GM12878 (cell line): ENCODE results near the gene JDP2. TPM values are rescaled to one million over a fixed set of nuclear protein-coding genes. Genes with fewer than 3 reads are reported as not detected.
A peak's percentile ranks its signal among the peaks of the same experiment; 100 is the strongest.

Source experiments
- ATAC-seq: fragments of 200-7000 bp; cut with Tn5 transposase; 3 replicates; pipeline ENCODE4 v1.9.1; 2020; ENCODE audit warnings: mild to moderate bottlenecking, moderate library complexity
- BruUV-seq: library from RNA; stranded (reverse); fragments of 400-500 nt; replicated peaks from 2 replicates; lab custom pipeline; 2021; lab: Mats Ljungman, UMichigan
- CTCF ChIA-PET: fragments of 300-600 bp; sonication (Branson Sonifier 250); formaldehyde crosslinking; extraction: SDS; loops from one replicate; lab custom pipeline; 2021; ENCODE audit warnings: inconsistent platforms; lab: Yijun Ruan, JAX
- POLR2A ChIA-PET: fragments of 350-600 bp; formaldehyde crosslinking; extraction: SDS; loops from one replicate; lab custom pipeline; 2021; ENCODE audit warnings: inconsistent platforms; lab: Charles Lee
- RAD21 ChIA-PET: fragments of 300-600 bp; sonication (Branson Sonifier 250); formaldehyde crosslinking; loops from one replicate; lab custom pipeline; 2023; ENCODE audit warnings: antibody characterized with exemption; ENCODE audit not compliant: unreplicated experiment; lab: Charles Lee
- SMC1A ChIA-PET: fragments of 300-600 bp; sonication (Branson Sonifier 250); formaldehyde crosslinking; loops from one replicate; lab custom pipeline; 2023; ENCODE audit not compliant: unreplicated experiment, uncharacterized antibody; lab: Charles Lee
- DNase-seq: peaks from one replicate; pipeline ENCODE4 v3.0.0-alpha.2; 2011; ENCODE audit warnings: low read depth, low spot score
- FAIRE-seq: peaks from 3 replicates; lab custom pipeline; 2011; peaks lifted over from hg19 to GRCh38; lab: Jason Lieb, UNC
- H2AFZ ChIP-seq: 2 replicates; pipeline ENCODE4 v1.6.0; 2011; ENCODE audit warnings: low read depth, low read length, control low read depth; ENCODE audit not compliant: control insufficient read depth
- H3K27ac ChIP-seq: 2 replicates; pipeline ENCODE4 v1.5.1; 2011; ENCODE audit warnings: control low read depth; ENCODE audit not compliant: control insufficient read depth, insufficient read depth
- H3K27me3 ChIP-seq, 2 experiments: replicated peaks in 1 of 2; 2 replicates each; pipeline versions ENCODE4 v1.6.0 to v1.6.1; 2011; ENCODE audit warnings: low read length in 1 of 2; ENCODE audit not compliant: control insufficient read depth in 2 of 2, insufficient read depth in 2 of 2
- H3K36me3 ChIP-seq, 2 experiments: 2 replicates each; pipeline ENCODE4 v1.5.1; 2011; ENCODE audit warnings: low read length in 1 of 2; ENCODE audit not compliant: control insufficient read depth in 2 of 2, insufficient read depth in 2 of 2
- H3K4me1 ChIP-seq: 2 replicates; pipeline ENCODE4 v1.6.1; 2011; ENCODE audit warnings: mild to moderate bottlenecking, low read length, moderate library complexity, mixed read lengths; ENCODE audit not compliant: control insufficient read depth, insufficient read depth
- H3K4me2 ChIP-seq: 2 replicates; pipeline ENCODE4 v1.6.0; 2011; ENCODE audit warnings: control low read depth; ENCODE audit not compliant: control insufficient read depth, insufficient read depth
- H3K4me3 ChIP-seq: fragments of 200-600 bp; sonication (generic); 2 replicates; pipeline ENCODE4 v1.5.1; 2016
- H3K79me2 ChIP-seq: 2 replicates; pipeline ENCODE4 v1.6.0; 2011; ENCODE audit warnings: low read length; ENCODE audit not compliant: control insufficient read depth, insufficient read depth
- H3K9ac ChIP-seq: 2 replicates; pipeline ENCODE4 v1.8.0; 2011; ENCODE audit warnings: low read length, control low read depth, mixed read lengths; ENCODE audit not compliant: control insufficient read depth, insufficient read depth
- H3K9me3 ChIP-seq: replicated peaks from 3 replicates; pipeline ENCODE4 v1.5.1; 2011; ENCODE audit warnings: mild to moderate bottlenecking, low read length; ENCODE audit not compliant: control insufficient read depth, insufficient read depth
- H4K20me1 ChIP-seq: 2 replicates; pipeline ENCODE4 v1.6.0; 2011; ENCODE audit not compliant: control insufficient read depth, insufficient read depth
- CBFB ChIP-seq: IDR thresholded peaks from 2 replicates; pipeline ENCODE4 v1.6.1; 2016; ENCODE audit warnings: antibody characterized with exemption, low read depth
- CBX5 ChIP-seq: sonication (generic); IDR thresholded peaks from 2 replicates; pipeline ENCODE4 v1.6.1; 2016; ENCODE audit warnings: low read depth, moderate library complexity, mild to moderate bottlenecking, inconsistent platforms
- EED ChIP-seq: sonication (generic); IDR thresholded peaks from 2 replicates; pipeline ENCODE4 v1.6.1; 2016; ENCODE audit warnings: antibody characterized with exemption, low read depth
- NBN ChIP-seq: fragments of 450-650 bp; IDR thresholded peaks from 2 replicates; pipeline ENCODE4 v1.6.1; 2016
- NR2C1 ChIP-seq: fragments of 450-650 bp; IDR thresholded peaks from 2 replicates; pipeline ENCODE4 v1.6.1; 2017; ENCODE audit warnings: antibody characterized with exemption, mild to moderate bottlenecking, moderate library complexity
- RB1 ChIP-seq: fragments of 450-650 bp; formaldehyde crosslinking; IDR thresholded peaks from 2 replicates; pipeline ENCODE4 v1.6.1; 2017; ENCODE audit warnings: mild to moderate bottlenecking, borderline replicate concordance
- RUNX3 ChIP-seq: IDR thresholded peaks from 2 replicates; pipeline ENCODE4 v1.6.1; 2012; ENCODE audit warnings: low read length, inconsistent platforms
- SMC3 ChIP-seq: IDR thresholded peaks from 2 replicates; pipeline ENCODE4 v1.6.1; 2011; ENCODE audit warnings: low read length, improper control_type of control experiment, borderline replicate concordance
- SPI1 ChIP-seq: IDR thresholded peaks from 2 replicates; pipeline ENCODE4 v1.6.1; 2011; ENCODE audit warnings: low read depth, mild to moderate bottlenecking, low read length, moderate library complexity, borderline replicate concordance; ENCODE audit not compliant: insufficient read depth
- SREBF2 ChIP-seq: IDR thresholded peaks from 2 replicates; pipeline ENCODE4 v1.6.1; 2012; ENCODE audit warnings: mild to moderate bottlenecking, low read length
- YBX1 ChIP-seq: fragments of 450-650 bp; IDR thresholded peaks from 2 replicates; pipeline ENCODE4 v1.6.1; 2016; ENCODE audit warnings: antibody characterized with exemption
- ZNF24 ChIP-seq: fragments of 450-650 bp; IDR thresholded peaks from 2 replicates; pipeline ENCODE4 v1.6.1; 2017; ENCODE audit warnings: antibody characterized with exemption, mild to moderate bottlenecking
- WGBS: methylation state at CpG from one replicate; pipeline ENCODE4 v1.1.6; 2016; ENCODE audit warnings: low lambda C conversion rate; ENCODE audit not compliant: insufficient replicate concordance, insufficient coverage; ENCODE audit errors: missing lambda C conversion rate; 5-methylcytosine and 5-hydroxymethylcytosine counted together
- in situ Hi-C: fragments of 300-500 bp; cut with MboI; formaldehyde crosslinking; loops from 9 replicates; pipeline ENCODE4 v1.14.3; 2018; ENCODE audit warnings: mixed read lengths
- intact Hi-C: fragments of 100-400 bp; cut with micrococcal nuclease; formaldehyde crosslinking; loops from one replicate; pipeline ENCODE4 v1.14.2; 2022; ENCODE audit not compliant: unreplicated experiment
- polyA plus RNA-seq, 11 experiments: library from polyadenylated mRNA; depleted of rRNA in 4 of 11; unstranded in 6 of 11; stranded (reverse) in 5 of 11; fragments of >200 nt; fragmentation: Nextera tagmentation in 4 of 11; fragmentation: Illumina TruSeq in 1 of 11; extraction: Ambion mirVana in 4 of 11; extraction: Trizol in 1 of 11; gene quantifications; 1 replicate in 1 of 11; 2 replicates in 10 of 11; pipeline versions ENCODE4 v1.2.1 to v1.2.3, GENCODE V29; 2011 to 2016; ENCODE audit warnings: inconsistent platforms in 2 of 11, missing spikeins in 2 of 11, low read depth in 1 of 11
- total RNA-seq, 4 experiments: library from RNA; depleted of rRNA in 3 of 4; stranded (reverse); fragments of >200 nt in 3 of 4; fragmentation: Illumina TruSeq in 1 of 4; extraction: Trizol in 1 of 4; gene quantifications; 2 replicates each; pipeline versions ENCODE4 v1.2.1 to v1.2.3, GENCODE V29; 2013 to 2021
- TF ChIP-seq, protein P1 (sequence below): fragments of 450-650 bp; IDR thresholded peaks from 2 replicates; pipeline ENCODE4 v1.6.1; 2017; ENCODE audit warnings: mild to moderate bottlenecking, low read depth, inconsistent platforms; ENCODE audit not compliant: poor library complexity, severe bottlenecking
- TF ChIP-seq, protein P2 (sequence below): IDR thresholded peaks from 2 replicates; pipeline ENCODE4 v1.6.1; 2012; ENCODE audit warnings: low read depth, low read length, improper control_type of control experiment

The JDP2 gene
- total and polyA plus RNA-seq, 10 of the 15 experiments (the other 5 are each of a cell fraction or from before 2014, with no cell fraction given), result 0.71 to 21.3 (median 11.2) TPM

DNA sequence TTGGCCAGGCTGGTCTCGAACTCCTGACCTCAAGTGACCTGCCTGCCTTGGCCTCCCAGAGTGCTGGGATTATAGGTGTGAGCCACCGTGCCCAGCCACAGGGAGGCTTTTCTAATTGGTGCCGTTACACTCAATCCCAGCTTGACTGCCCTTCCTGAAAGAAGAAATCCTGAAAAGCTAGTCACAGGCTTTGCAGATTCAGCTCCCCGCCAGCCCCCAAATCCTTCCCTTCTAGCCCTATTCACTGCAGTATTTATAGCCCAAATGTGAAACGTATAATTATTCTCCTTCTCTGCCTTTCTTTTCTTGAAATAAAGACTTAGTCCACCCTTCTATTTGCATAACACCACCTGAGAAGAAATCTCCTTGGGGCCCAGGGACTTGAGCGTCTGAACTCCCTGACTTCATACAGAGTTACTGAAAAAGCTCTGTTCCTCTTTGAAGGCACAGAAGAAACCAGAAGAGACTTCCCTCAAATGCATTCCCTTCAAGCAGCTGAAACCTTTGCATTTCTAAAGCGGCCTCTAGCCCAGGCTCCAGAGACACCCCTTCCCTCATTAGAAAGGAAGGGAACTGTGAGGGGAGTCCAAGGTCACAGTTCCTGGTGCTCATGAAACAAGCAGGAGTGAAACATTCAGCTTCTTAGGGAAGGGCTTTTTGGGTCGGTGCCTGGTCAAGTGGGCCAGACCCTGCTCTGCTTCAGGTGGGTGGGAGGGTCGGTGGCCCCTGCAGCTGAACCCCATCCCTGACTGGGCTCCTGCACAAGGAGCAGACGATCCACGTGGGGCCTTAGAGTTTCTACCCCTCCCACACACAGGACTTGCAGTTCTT, 52.2 kb downstream of the JDP2 start (continued):
- TF ChIP-seq RB1, result no peak
- no peak for TF ChIP-seq ZNF24
- TF ChIP-seq YBX1, result no peak
- TF ChIP-seq NBN, result no peak
- peak; percentile 65 for TF ChIP-seq EED
- TF ChIP-seq, protein P1, sequence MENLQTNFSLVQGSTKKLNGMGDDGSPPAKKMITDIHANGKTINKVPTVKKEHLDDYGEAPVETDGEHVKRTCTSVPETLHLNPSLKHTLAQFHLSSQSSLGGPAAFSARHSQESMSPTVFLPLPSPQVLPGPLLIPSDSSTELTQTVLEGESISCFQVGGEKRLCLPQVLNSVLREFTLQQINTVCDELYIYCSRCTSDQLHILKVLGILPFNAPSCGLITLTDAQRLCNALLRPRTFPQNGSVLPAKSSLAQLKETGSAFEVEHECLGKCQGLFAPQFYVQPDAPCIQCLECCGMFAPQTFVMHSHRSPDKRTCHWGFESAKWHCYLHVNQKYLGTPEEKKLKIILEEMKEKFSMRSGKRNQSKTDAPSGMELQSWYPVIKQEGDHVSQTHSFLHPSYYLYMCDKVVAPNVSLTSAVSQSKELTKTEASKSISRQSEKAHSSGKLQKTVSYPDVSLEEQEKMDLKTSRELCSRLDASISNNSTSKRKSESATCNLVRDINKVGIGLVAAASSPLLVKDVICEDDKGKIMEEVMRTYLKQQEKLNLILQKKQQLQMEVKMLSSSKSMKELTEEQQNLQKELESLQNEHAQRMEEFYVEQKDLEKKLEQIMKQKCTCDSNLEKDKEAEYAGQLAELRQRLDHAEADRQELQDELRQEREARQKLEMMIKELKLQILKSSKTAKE, result peak; percentile 50
- TF ChIP-seq CBFB, result no peak
- peak; percentile 17; the same call in 1 of the 2 replicates for TF ChIP-seq SMC3
- TF ChIP-seq SPI1, result peak; percentile 89
- TF ChIP-seq SREBF2, result no peak
- TF ChIP-seq RUNX3, result peak; percentile 48; the same call in 1 of the 2 replicates
- no peak for TF ChIP-seq CBX5
- TF ChIP-seq, all 136 proteins: peak for 15

DNA sequence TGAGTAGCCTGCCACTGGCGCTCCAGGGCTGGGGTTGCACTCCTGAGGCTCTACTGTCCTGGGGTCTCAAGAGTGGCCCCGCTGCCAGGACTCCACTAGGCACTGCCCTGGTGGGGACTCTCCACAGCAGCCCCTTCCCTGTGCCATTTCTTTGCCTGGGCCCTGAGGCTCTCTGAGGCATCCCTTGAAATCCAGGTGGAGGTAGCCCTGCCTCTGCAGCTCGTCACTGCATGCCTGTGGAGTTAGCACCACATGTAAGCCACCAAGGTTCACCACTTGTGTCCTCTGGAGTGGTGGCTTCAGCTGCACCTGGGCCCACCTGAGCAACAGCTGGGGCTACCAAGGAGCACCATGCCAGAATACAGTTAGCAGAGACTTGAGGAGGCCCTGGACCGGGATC, 54.5 kb downstream of the JDP2 start:
- no peak overlapping the region for H3K9ac ChIP-seq
- H3K9me3 ChIP-seq, result peaks cover 8% of the 10 kb centered on the region; the same call in 2 of the 3 replicates
- no peaks in the 10 kb centered on the region for H4K20me1 ChIP-seq
- no peak overlapping the region for H2AFZ ChIP-seq
- H3K4me3 ChIP-seq, result no peak overlapping the region
- intact Hi-C loops (no loop called here), in situ Hi-C loops (loop anchor here (10.0 kb wide), 1 partner anchor 358 kb away; the partner anchor contains the start of gene NEK9)
- ChIA-PET RAD21 (no interaction called here), POLR2A (no interaction called here), CTCF (interaction anchor here (19.8 kb wide), 1 partner anchor 39 kb away, joined by 520 read pairs; the partner anchor contains the start of gene BATF), SMC1A (no interaction called here)
- H3K4me1 ChIP-seq, result peaks cover 31% of the 10 kb centered on the region
- H3K27ac ChIP-seq, result no peak overlapping the region
- H3K27me3 ChIP-seq, result no peaks in the 10 kb centered on the region
- DNase-seq (no peak), ATAC-seq (no peak), FAIRE-seq (no peak)
- no peaks in the 10 kb centered on the region for H3K79me2 ChIP-seq
- TF ChIP-seq, protein P2, sequence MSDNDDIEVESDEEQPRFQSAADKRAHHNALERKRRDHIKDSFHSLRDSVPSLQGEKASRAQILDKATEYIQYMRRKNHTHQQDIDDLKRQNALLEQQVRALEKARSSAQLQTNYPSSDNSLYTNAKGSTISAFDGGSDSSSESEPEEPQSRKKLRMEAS, result no peak
- no peak for TF ChIP-seq NR2C1
- no peak overlapping the region for H3K4me2 ChIP-seq
- no peaks in the 10 kb centered on the region for H3K36me3 ChIP-seq
- 92% methylated on average over 4 of the region's 4 CpGs for WGBS
- BruUV-seq, result no TSS peak
